ENCODE results near the gene PPFIA1.

Gene PPFIA1

GRCh38 chr11:70298243-70298915 lies 27.9 kb downstream of the PPFIA1 start:
- no peak for DNase-seq

DNA sequence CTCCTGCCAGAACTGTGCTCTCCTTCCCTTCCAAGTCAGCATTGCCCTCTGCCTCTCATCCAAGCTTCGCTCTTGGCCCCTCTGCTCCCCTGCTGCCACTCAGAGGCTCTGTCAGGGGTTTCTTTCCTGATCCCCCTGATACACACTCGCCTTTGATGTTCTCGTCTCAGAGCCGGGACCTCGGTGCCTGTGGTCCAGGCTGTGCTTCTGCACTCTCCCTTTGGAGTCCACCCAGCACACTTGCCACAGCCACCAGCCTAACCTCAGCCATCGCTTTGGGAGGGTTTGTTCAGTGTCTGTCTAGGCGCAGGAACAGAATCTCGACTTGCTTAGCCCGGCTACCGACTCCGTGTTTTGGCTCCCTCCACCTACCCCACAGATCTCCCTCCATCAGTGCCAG lies 29.1 kb downstream of the PPFIA1 start:
- DNase-seq: no peak

- no peak for DNase-seq
Observed at GRCh38 chr11:70301191-70301590, 30.7 kb downstream of the PPFIA1 start.

GRCh38 chr11:70301721-70302418 lies 31.4 kb downstream of the PPFIA1 start:
- no peak for DNase-seq

DNA sequence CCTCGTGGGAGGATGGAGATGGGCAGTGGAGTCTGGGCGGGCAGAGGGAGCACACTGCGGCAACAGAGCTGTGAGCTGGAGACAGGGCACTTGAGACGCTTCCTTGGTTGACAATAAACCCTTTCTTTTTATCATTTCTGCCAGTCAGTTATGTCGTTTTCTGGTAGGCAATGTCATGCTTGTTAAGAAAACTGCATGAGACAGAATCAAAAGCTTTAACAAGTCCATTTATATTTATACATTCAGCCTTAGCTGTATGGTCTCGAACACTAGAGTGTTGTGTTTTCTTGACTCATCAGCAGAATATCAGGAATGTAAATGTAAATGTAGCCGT lies 31.9 kb downstream of the PPFIA1 start:
- DNase-seq: no peak

- DNase-seq: no peak
Observed at GRCh38 chr11:70303070-70303469, 32.6 kb downstream of the PPFIA1 start.

DNA sequence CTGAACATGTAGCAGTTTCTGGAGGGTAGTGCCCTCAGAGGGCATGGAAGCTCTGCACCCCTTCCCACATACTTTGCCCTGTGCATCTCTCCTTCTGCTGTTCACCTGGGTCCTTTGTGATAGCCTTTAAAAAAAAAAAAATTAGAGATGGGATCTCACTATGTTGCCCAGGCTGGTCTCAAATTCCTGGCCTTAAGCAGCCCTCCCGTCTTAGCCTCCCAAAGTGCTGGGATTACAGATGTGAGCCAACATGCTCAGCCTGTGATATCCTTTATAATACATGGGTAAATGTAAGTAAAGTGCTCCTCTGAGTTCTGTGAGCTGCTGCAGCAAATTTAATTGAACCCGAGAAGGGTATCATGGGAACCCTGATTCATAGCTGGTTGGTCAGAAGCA lies 33.7 kb downstream of the PPFIA1 start:
- no peak for DNase-seq

GRCh38 chr11:70305501-70305900 lies 35.0 kb downstream of the PPFIA1 start:
- no peak for DNase-seq

- DNase-seq: no peak
Observed at GRCh38 chr11:70306586-70307033, 36.1 kb downstream of the PPFIA1 start.

- DNase-seq: no peak
Observed at GRCh38 chr11:70307176-70307575, 36.7 kb downstream of the PPFIA1 start.

- no peak for DNase-seq
Observed at GRCh38 chr11:70311616-70312015, 41.1 kb downstream of the PPFIA1 start.

GRCh38 chr11:70312401-70313357 lies 42.2 kb downstream of the PPFIA1 start:
- no peak for DNase-seq

- DNase-seq: no peak
Observed at GRCh38 chr11:70313945-70314344, 43.5 kb downstream of the PPFIA1 start.

GRCh38 chr11:70314730-70315129 lies 44.2 kb downstream of the PPFIA1 start:
- DNase-seq: no peak

DNA sequence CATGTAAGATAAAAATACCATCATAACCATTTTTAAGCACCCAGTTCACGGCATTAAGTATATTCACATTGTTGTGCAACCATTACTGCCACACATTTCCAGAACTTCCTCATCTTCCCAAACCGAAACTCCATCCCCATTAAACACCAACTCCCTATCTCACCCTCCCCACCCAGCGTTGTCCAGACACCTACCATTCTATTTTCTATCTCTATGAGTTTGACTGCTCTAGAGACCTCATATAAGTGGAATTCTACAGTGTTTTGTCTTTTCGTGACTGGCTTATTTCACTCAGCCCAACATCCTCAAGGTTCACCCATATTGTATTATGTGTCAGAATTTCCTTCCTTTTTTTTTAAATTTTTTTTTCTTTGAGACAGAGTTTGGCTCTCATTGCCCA lies 45.2 kb downstream of the PPFIA1 start:
- DNase-seq: no peak

- DNase-seq: no peak
Observed at GRCh38 chr11:70317581-70318305, 47.3 kb downstream of the PPFIA1 start.

GRCh38 chr11:70319396-70320076 lies 49.0 kb downstream of the PPFIA1 start:
- DNase-seq: no peak

DNA sequence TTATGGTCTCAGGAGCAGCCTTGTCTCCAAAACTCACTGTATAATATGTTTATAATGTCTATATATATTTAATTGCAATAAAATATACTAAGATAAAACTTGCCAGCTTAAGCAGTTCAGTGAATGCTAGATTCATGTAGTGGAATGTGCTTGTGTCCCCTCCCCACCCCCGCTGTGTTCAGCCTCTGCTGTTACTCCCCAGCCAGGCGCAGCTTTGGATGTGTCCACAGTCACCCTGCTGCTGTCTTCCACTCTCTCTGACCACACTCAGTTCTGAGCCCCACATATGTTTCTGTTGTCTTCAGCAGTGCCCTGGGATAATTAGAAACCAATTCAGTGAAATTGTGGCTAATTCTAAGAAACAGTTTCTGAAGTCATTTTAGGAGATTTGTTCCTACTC lies 52.2 kb downstream of the PPFIA1 start:
- no peak for DNase-seq

GRCh38 chr11:70323806-70324205 lies 53.3 kb downstream of the PPFIA1 start:
- no peak for DNase-seq

- no peak for DNase-seq
Observed at GRCh38 chr11:70324376-70325115, 54.1 kb downstream of the PPFIA1 start.

DNA sequence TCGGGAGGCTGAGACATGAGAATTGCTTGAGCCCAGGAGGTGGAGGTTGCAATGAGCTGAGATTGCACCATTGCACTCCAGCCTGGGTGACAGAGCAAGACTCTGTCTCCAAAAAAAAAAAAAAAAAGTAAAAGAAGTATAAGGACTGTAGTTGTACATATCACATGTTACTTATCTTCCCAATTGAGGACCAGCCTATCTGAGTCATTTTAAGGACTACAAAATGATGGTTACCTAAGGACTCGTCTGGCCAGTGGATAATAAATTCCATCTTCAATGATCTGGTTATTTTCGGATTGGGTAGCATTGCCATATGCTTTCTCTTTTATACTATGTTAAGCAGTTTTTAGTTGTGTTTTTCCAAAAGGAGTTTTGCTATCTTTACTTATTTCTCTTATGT lies 55.3 kb downstream of the PPFIA1 start:
- no peak for DNase-seq

Data from CD4-positive, alpha-beta T cell treated with Interleukin-17A for 4 hours (primary cell).